Neural progenitor cell (in vitro differentiated cells): ENCODE results near the gene SMCO2.

ENCODE experiments used
- CTCF ChIP-seq: fragments of 200-600 bp; sonication (generic); IDR thresholded peaks from 2 replicates; pipeline ENCODE4 v1.5.1; 2017; ENCODE audit warnings: antibody characterized with exemption, mild to moderate bottlenecking
- EZH2 ChIP-seq: fragments of 200-600 bp; sonication (generic); IDR thresholded peaks from 2 replicates; pipeline ENCODE4 v1.6.1; 2017; ENCODE audit warnings: antibody characterized with exemption, mild to moderate bottlenecking, moderate library complexity

- no peak for TF ChIP-seq CTCF
- TF ChIP-seq EZH2 = no peak
Measured at GRCh38 chr12:27516625-27517024, 70.1 kb downstream of the SMCO2 start.
